CD4-positive, alpha-beta T cell treated with Interleukin-17A for 1 hour (primary cell): Measurements from ENCODE around the gene C19orf81.
"Not testable (repeated sequence)": the region's sequence is repeated elsewhere in the genome, so short reads cannot be mapped to it uniquely, and the experiment has no call there.

Source experiments
- DNase-seq: peaks from one replicate; pipeline ENCODE4 v3.0.0-alpha.2; 2020

Gene C19orf81

GRCh38 chr19:50649433-50650391, at the start of gene C19orf81:
Gene C19orf81, plus strand, starts transcription at chr19:50649445. Its CDS starts 0 bp downstream, at chr19:50649445.
- no peak for DNase-seq

- DNase-seq: no peak
Observed at GRCh38 chr19:50601407-50602088, 47.7 kb upstream of the C19orf81 start.

GRCh38 chr19:50602089-50602422, 47.2 kb upstream of the C19orf81 start:
- no peak for DNase-seq

GRCh38 chr19:50602496-50602895, 46.7 kb upstream of the C19orf81 start:
- DNase-seq: no peak

- DNase-seq: no peak
Observed at GRCh38 chr19:50602935-50603334, 46.3 kb upstream of the C19orf81 start.

GRCh38 chr19:50604264-50605073, 44.8 kb upstream of the C19orf81 start:
- DNase-seq: not testable (repeated sequence)

- not testable (repeated sequence) for DNase-seq
Observed at GRCh38 chr19:50606059-50606836, 43.0 kb upstream of the C19orf81 start.

GRCh38 chr19:50607388-50607787, 41.9 kb upstream of the C19orf81 start:
- no peak for DNase-seq

GRCh38 chr19:50607874-50608785, 41.1 kb upstream of the C19orf81 start:
- peak; percentile 74 for DNase-seq

GRCh38 chr19:50612504-50613404, 36.5 kb upstream of the C19orf81 start:
- DNase-seq: not testable (repeated sequence)

- not testable (repeated sequence) for DNase-seq
Observed at GRCh38 chr19:50618379-50618778, 30.9 kb upstream of the C19orf81 start.

GRCh38 chr19:50619184-50619583, 30.1 kb upstream of the C19orf81 start:
- DNase-seq: not testable (repeated sequence)

GRCh38 chr19:50620394-50620906, 28.8 kb upstream of the C19orf81 start:
- DNase-seq: not testable (repeated sequence)

- no peak for DNase-seq
Observed at GRCh38 chr19:50624949-50625600, 24.2 kb upstream of the C19orf81 start.

- DNase-seq: no peak
Observed at GRCh38 chr19:50626011-50626410, 23.2 kb upstream of the C19orf81 start.

GRCh38 chr19:50626795-50627194, 22.4 kb upstream of the C19orf81 start:
- no peak for DNase-seq

GRCh38 chr19:50628146-50628545, 21.1 kb upstream of the C19orf81 start:
- no peak for DNase-seq

GRCh38 chr19:50628551-50628950, 20.7 kb upstream of the C19orf81 start:
- DNase-seq: no peak

GRCh38 chr19:50629194-50629593, 20.1 kb upstream of the C19orf81 start:
- DNase-seq: no peak
